ENCODE results near the gene LGALS9.
A peak's percentile ranks its signal among the peaks of the same experiment; 100 is the strongest.

Gene LGALS9

DNA sequence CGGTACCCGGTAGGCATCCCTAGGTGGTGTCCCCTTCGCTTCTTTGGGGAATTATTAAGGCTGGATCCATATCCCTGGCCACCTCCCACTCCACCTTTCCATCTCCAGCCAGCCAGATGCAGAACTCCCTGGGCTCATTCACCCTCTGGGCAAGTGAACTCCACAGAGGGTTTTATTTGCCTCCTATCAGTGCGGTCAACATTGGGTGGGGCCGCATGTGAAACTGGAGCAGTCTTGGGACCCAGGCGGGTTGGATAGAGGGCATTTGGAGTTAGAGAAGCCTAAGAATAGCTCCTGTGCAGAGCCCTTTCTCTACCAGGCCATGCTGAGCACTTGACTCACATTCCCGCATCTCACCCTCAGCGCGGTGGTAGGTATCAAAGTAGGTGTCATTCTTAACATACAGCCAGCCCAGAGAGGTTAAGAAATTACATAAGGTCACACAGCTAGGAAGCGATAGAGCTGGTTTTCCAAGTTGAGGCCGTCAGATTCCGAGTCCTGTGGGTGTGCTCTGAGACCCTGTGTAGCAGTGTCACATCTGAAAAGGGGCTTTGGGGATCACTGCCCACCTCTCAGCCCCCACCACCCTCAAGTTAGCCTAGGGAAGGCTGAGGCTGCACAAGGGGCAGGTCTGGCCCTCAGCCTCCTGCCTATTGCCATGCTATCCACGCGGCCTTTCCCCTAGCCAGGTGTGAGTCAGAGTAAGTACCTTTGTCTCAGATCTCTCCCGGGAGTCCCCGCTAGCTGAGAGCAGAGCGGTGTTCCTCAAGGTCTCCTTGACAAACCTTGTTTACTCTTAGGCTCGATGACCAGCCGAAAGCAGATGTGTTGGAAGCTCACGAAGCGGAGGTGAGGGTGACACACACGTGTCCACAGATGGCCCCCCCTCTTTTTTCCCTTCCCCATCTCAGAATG is 26.9 kb upstream of the LGALS9 start:
- DNase-seq, result no peak

DNA sequence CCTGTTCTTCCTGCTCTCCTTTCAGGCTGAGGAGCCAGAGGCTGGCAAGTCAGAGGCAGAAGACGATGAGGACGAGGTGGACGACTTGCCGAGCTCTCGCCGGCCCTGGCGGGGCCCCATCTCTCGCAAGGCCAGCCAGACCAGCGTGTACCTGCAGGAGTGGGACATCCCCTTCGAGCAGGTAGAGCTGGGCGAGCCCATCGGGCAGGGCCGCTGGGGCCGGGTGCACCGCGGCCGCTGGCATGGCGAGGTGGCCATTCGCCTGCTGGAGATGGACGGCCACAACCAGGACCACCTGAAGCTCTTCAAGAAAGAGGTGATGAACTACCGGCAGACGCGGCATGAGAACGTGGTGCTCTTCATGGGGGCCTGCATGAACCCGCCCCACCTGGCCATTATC is 25.6 kb upstream of the LGALS9 start:
- no peak for DNase-seq

DNA sequence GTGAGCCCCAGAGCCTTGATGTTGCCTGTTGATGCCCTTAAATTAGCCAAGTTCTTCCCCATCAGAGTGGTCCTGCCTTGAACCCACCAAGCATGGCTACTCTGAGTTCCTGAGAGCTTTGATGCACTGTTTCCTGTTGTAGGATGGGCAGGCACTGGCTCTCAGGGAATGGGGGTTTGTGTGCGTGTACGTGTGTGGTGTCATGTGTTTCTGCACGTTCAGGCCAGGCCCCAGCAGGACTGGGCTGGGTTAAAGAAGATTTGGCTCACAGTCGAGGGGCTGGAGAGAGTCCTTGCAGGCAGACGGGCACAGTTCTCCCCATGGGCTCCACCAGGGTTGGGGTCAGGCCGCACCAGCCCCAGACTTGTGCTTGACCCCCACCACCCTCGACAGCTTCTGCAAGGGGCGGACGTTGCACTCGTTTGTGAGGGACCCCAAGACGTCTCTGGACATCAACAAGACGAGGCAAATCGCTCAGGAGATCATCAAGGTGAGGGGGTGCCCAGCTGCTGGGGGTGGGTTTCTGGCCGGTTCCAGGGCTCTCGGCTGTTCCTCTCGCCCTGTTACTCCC is 23.4 kb upstream of the LGALS9 start:
- DNase-seq, result no peak

DNA sequence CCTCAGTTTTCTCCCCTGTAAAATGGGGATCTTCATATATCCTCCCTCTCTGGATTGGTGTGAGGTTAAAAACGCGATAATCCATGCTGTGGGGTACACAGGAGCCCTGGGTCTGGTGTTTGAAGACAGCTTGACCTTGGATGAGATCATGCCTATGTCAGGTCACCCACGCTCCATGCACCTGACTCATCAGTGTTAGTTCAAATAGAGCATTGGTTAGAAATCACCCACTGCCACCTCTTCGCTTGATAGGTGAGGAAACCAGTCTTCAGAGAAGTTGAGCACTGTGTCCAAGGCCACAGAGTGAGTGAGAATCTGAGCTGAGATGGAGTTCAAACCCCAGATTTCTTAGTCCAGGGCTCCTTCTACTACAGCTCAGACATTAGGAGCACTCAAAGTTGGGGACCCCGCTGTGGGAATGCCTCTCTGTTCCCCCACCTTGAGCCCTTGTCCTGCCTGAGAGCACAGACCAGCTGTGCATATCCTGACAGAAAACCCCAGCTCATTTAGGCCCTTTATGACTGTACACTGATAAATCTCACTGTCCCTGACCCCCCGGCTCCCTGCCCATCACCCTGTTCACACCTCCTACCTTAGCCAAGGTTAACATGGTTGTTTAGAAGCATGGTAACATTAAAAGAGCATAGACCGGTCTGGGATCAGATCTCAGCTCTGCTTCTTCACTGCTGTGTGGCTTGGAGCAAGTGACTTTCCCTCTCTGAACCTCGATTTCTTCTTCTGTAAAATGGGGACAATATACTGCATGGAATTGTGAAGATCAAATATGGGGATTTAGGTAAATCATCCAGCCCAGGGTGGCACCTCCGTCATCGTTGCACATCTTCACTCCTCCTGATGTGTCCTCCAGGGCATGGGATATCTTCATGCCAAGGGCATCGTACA is 22.4 kb upstream of the LGALS9 start:
- no peak for DNase-seq

DNA sequence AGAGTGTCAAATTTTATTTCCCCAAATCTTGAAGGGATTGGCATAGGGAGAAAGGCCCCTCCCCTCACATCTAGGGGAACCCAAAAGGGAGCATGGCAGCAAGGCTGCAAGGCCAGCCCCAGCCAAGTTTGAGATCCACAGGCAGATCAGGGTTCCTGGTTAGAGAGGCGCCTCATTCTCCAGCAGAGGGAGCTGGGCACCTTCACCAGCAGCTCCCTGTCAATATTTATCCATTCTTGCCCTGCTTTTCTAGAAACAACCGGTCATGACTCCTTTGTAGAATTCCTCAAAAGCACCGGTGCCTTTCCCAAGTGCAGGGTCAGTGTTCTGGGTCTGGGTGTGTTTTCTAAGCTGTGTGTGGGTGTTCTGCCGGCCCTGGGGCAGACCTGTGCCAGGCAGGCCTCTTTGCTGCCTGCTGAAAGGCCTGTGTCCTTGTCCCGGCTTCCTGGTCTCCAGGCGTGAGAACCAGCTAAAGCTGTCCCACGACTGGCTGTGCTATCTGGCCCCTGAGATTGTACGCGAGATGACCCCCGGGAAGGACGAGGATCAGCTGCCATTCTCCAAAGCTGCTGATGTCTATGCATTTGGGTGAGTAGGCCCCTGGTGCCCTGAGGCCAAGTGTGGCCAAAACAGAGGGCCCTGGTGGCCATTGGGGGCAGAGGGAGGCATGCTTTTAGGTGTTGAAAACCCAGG is 21.2 kb upstream of the LGALS9 start:
- no peak for DNase-seq

DNA sequence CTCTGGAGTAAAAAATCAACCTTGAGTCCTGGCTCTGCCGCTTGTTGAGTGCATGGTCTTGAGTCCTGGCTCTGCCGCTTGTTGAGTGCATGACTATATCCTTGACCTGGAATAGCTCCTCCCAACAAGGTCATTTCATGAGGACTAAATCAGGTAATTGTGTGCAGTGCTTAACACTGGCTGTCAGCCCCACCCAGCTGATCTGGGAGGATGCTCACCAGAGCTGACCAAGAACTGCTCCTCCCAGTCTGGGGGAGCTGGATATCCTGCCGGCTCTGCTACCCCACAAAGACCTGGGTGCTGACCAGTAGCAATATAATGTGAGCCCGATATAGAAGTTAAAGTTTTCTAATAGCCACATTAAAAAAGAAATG is 20.7 kb upstream of the LGALS9 start:
- DNase-seq, result no peak

DNA sequence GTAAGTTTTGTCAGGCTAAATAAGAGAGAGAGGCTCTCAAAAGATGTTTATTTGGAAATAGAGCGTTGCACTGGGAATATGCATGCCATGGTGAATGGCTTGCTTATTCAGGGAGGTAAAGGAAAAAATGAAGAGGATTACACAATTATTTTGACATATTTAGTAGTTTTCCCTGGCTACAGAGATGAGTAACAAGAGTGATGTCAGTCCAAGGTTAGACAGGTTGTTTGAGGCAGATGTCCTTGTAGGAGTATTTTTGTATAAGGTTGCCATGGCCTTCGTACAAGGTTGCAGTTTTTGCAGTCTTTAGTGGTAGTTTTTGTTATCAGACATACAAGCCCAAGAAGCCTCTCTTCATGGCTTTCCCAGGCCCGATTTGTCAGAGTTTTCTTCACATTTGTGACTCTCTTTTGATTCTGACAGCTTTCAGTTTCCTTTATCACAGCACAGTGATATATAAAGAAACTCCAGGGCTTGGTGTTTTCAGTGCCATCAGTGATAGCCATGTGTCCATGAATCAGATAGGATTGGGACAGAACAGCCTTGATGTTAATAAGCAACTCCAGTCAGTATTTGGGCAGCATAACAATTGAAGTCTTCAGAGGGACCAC is 18.7 kb upstream of the LGALS9 start:
- DNase-seq, result no peak

DNA sequence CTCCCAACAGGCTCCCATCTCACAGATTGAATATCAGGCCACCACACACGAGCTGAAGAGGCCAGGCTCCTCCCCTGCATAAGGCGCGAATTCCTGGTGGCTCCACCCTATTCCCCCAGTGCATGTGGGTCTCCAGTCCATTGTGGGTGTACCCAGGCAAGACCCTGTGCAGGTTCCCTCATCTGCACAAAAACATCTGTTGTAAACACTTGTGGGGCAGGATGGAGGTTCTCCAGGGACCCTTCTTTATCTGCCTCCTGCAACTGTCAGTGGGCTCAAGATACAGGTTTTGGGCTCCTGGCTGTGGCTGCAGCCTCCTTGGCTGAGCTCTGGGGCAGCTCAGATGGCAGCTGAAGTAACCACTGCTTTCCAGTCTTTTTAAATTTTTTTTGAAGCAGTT is 17.6 kb upstream of the LGALS9 start:
- no peak for DNase-seq

DNA sequence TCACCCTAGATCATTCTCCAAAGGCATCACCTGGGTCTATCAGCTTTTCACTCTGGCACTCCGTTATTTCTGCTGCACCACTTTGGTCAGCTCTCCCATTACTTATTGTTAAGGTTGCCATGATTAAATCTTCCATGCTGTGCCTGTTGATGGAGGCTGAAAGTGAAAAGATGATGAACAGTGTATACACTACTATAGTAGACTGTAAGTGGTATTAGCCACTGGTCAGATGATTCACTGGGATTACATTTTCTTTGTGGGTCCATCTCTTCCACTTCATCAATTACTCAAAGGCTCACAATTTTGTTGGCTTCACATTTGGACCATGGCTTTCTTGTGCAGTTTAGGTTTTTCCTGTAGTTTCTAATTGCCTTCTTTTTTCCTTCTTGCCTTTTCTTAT is 15.9 kb upstream of the LGALS9 start:
- DNase-seq, result no peak

DNA sequence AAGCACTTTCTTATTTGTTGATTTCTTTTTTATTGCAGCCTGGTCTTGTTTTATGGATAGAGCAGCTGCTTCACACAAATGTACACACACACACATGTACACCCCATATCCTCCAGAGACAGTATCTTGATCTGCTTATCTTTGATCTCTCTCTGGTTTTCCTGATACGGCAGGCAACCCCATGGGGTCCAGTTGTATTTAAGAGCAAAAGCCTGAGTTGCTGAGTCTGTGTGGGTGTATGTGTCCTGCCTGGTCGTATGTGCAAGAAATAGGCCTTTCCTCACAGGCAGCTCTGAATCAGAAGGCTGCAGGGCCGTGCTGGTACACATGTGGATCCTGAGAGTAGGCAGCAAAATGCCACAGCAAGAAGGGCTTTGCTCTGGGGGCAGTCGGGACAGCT is 14.6 kb upstream of the LGALS9 start:
- DNase-seq, result no peak

DNA sequence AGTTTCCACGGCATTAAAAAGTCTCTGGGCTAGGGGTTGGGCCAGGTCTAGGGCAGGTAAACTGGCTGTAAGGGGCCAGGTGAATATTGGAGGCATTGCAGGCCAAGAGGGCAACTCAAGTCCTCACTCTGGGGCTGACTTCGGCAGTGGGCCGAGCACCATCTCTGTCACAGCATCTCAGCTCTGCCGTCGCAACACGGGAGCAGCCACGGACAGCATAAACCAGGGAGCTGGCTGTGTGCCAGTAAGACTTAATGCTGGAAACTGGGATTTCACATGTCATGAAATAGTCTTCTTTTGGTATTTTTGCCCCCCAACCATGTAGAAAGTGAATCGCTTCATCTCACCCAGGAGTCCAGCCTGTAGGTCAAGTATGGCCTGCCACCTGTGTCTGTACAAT is 12.6 kb upstream of the LGALS9 start:
- DNase-seq, result no peak

DNA sequence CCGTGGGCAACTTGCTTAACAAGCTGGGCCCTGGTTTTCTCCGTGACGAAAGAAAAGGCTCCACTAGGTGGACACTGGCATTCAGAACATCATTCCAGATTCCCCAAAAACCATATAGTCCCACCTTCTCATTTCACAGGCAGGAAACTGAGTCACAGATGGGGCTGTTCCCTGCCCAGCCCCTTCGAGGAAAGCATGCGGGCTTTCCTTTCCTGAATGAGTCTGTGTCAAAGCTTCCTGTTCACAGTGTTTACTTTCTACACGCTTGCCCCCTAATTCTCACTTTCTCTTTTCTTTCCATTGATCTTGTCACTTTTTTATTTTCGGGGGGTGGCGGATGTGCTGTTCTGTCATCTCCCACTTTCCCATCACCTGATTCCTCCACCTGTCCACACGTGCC is 10.3 kb upstream of the LGALS9 start:
- DNase-seq, result no peak

DNA sequence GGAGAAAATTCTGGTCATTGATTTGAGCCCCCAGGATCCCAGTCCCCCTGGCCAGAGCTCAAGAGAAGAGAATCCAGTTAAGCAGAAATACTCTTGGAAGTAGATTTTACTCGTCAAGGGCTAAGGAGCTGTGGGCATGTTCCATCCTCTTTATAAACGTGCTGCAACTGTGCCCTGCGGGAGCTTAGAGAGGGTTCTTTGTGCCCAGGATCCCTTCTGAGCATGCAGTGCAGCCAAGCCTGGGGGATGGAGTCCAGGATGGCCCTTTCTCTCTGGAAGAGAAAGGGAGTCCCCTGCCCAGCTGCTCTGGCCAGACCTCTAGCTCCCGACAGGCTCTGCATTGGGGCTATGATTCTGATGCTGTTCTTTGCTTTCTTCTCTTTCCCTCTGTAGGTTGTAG is 9.5 kb upstream of the LGALS9 start:
- no peak for DNase-seq

DNA sequence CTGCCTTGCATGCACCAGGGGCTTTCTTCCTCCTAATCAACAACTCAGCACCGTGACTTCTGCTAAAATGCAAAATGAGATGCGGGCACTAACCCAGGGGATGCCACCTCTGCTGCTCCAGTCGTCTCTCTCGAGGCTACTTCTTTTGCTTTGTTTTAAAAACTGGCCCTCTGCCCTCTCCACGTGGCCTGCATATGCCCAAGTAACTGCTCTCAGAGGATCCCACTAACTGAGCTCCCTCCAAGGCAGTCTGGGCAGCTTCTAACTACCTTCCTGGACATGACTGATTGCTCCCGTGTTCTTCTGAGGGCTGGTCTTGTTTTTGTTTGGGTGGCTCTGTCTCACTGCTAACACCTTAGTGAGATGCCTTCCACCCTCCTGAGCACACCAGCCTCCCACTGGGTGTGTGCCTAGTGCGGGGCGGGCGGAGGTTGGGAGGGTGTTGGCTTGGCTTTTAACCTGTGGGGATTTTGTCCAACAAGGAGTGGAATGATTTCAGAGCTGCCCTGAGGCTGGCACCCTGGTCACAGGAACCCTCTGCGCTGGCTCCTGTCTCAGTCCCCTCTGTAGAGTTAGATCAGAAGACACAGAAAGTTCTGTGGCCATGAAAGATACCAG is 8.9 kb upstream of the LGALS9 start:
- no peak for DNase-seq

DNA sequence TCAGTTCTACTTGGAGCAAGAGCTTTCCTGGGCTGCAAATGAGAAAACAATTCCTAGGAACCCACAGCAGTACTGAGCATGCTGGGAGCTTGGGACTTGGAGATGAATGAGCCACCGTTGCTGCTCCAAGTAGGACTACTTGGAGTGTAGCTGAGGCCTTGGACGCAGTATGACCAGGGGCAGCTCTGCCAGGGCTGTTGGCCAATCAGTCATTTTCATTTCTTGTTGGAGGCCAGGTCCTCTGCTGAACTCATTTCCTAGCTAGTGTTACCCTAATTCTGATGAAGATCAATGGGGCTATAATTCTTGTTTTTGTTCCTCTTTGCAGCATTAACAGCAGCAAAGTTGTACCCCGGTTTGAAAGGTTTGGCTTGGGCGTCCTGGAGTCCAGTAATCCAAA is 8.0 kb upstream of the LGALS9 start:
- no peak for DNase-seq

DNA sequence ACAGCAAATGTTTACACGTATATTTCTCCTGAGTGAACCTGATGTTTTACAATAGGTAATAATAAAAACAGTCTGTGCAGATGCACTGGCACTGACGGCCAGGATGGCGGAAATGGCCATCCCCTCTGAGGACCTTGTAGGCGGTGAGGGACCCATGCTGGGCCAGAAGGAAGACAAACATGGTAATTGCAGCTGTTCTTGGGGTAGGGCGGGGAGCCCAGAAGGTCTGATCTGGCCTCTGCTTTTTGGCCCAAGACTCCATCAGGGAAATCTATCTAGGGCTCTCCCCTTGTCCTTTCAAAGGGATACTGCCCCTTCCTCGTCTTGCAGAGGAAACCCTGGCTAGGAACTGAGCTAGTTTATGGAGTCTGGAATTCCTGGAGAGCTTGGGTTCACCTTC is 7.4 kb upstream of the LGALS9 start:
- no peak for DNase-seq

DNA sequence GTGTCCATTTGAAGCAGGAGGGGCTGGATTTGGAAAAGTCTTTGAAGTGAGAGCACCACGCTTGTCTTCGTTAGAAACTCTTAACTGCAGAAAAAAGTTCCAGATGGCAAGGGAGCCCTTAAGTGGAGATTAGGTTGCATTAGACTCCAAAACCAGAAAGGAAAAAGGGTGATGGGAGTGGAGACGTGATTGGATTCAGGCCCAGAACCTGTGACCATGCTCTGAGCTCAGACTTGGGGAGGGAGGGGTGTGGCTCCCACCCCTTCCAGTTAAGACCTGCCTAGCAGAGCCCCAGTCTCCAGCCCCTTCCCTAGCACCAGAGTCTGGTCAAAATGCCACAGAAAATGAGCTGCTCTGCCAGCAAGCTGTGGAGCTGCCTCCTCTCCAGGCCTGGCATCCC is 6.4 kb upstream of the LGALS9 start:
- no peak for DNase-seq

DNA sequence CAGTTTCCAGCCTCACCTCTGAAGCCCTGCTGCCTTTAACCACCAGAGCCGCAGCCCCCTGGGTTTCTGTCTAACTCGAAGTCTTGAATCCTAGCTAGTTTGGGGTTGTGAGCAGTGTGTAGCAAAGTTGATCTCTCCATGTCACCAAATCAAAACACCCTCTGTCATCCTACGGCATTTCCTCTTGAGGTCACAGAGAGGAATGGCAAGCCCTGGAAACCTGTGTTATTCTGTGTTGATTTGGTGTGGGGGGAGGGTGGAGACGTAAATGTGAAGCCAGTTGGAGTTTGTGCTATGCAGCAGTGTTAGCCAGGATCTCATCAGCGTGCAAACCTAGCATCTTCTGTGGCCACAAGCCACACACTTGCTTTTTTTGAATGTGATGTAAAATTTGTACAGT is 5.1 kb upstream of the LGALS9 start:
- no peak for DNase-seq

DNA sequence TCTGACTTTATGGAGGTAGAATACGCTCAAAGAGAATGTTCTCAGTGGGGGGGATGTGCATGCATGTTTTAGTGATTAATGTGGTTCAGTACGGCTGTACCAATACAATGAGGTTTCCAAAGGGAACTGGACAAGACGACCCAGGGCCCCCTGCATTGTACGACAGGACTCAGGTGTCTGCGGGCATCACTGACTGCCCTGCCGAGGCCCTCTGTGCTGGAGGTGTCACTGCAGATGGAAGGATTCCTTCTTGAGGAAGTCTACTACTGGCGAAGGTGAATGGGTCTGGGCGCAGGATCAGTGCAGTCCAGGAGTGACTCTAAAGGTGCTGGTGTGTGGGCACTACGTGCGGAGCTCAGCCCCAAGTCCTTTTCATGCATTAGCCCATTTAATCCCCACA is 3.5 kb upstream of the LGALS9 start:
- DNase-seq, result no peak

DNA sequence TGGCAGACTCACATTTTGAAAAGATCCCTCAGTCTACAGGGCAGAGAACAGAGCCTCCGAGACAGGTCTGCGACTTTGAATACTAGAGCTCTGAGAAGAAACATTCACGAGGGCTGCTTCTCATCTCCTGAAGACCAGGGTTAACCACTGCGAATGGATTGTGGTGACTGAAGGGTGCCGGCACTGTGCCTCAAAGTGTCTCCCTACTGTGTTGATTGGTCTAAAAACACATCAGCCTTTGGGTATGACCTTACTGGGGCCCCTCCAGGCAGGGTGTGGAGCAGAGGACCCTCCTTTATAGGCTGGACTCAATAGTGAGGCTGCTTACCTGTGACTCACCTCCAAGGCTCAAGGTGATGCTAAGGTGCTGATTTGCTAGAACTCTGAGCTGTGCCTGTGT is 2.6 kb upstream of the LGALS9 start:
- no peak for DNase-seq

DNA sequence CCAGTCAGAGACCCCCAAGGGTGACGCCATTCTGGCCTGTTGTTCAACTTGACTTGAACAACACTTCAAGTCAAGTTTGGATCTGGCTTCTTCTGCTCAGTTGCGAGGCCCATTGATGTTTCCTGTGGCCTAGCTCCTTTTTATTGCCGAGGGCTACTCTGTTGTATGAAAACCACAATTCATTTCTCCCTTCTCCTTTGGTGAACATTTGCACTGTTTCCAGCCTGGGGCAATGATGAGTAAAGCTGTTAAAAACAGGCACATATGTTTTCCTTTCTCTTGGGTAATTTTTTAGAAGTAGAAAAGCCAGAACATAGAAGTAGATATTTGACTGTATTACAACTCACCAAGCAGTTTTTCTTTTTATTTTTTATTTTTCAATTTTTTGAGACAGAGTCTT is 1.7 kb upstream of the LGALS9 start:
- peak; percentile 61 for DNase-seq

DNA sequence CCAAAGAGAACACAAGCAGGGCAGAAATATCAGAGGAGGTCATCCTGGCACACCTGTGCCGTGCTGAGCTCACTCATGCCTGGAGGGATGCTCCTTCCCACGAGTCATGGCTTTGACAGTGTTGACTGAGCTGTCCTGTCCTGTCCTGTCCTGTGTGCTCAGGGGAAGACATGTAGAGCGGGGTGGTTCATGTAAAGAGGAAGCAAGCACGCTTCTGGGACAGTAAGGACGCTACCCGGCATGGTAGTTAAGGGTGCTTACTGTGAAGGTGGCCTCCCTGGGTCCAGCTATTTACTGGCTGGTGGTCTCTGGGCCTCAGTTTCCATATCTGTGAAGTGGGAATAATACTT is 398 bp downstream of the LGALS9 start:
- DNase-seq, result no peak
